Astrocyte of the spinal cord (primary cell): ENCODE data around the gene DDX10.
A peak's percentile ranks its signal among the peaks of the same experiment; 100 is the strongest.

Source experiments
- DNase-seq: peaks from one replicate; pipeline ENCODE4 v3.0.0; 2011; ENCODE audit warnings: low read depth, low spot score
- H3K4me3 ChIP-seq: 2 replicates; pipeline ENCODE4 v1.5.1; 2011; ENCODE audit warnings: low read depth, mild to moderate bottlenecking, low read length, moderate library complexity
- CTCF ChIP-seq: IDR thresholded peaks from 2 replicates; pipeline ENCODE4 v1.5.1; 2012; ENCODE audit warnings: low read depth, mild to moderate bottlenecking, low read length, inconsistent platforms
- in situ Hi-C: cut with HindIII; loops from 2 replicates; pipeline ENCODE4 v1.10.0; 2017; ENCODE audit warnings: low sequenced_read_pairs

Gene DDX10

GRCh38 chr11:108873310-108873709, 208.4 kb downstream of the DDX10 start:
- in situ Hi-C loops, result no loop called here
- H3K4me3 ChIP-seq, result no peak overlapping the region
- no peak for TF ChIP-seq CTCF
- DNase-seq, result peak; percentile 78

DNA sequence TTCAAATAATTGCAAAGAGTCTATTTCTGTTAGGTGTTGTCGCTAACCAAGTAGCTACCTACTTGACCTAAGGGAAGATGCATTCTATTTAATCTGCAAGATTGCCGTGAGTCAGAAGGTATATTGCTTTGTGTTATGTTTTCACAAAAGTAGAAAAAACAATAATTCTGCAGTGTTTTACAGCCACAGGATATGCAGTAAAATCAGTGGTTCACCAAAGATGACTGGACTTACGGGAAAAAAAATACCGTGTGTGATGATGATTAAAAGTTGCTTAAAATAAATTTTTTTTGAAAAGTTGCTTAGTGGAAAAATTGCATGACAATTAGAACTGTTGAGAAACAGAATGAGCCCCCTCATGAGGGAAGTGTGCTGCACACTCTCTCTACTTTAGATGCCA, 209.1 kb downstream of the DDX10 start:
- in situ Hi-C loops, result no loop called here
- no peak overlapping the region for H3K4me3 ChIP-seq
- peak; percentile 79 for DNase-seq
- no peak for TF ChIP-seq CTCF

DNA sequence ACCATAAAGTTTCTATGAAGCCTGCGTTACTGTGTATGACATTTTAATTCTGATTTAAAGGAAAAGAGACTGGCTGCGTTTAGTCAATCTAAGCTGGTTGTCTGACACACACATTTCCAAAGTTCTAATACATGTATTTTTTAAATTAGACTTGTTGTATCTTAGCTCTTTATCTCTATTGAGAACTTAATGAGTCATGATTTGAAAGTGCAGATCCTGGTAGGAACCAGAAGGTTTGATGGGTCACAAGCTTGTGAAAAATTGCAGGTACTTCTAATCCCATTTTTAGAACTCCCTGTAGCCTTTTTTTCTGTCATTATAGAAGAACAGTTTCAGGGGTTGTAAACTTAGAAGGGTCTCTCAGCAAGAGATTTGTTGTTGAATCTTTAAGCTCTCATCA, 210.3 kb downstream of the DDX10 start:
- H3K4me3 ChIP-seq, result no peak overlapping the region
- in situ Hi-C loops, result no loop called here
- TF ChIP-seq CTCF, result no peak
- no peak for DNase-seq

GRCh38 chr11:108877178-108877577, 212.3 kb downstream of the DDX10 start:
- in situ Hi-C loops, result no loop called here
- no peak for DNase-seq
- no peak overlapping the region for H3K4me3 ChIP-seq
- no peak for TF ChIP-seq CTCF

DNA sequence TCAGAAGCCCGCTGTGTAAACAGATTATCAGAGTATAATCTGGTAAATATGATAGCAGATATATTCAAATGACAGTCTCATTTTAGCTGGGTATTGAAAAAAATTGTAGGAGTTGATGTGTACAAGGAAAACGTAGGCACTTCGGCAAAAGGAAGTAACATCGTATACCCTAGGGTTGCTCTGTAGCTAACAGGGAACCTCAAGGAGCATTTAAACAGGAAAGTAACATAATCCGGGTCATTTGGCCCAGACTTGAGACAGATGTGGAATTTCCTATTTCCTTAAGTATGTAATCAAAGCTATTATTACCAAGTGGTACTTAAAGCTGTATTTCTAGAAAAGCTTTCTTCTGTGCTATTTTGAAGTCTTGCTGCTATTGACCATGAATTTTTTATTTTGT, 215.6 kb downstream of the DDX10 start:
- TF ChIP-seq CTCF, result no peak
- no peak overlapping the region for H3K4me3 ChIP-seq
- in situ Hi-C loops, result no loop called here
- DNase-seq, result no peak

- H3K4me3 ChIP-seq, result no peak overlapping the region
- TF ChIP-seq CTCF, result no peak
- no peak for DNase-seq
- in situ Hi-C loops, result no loop called here
These were observed 216.3 kb downstream of the DDX10 start for GRCh38 chr11:108881131-108881530.

DNA sequence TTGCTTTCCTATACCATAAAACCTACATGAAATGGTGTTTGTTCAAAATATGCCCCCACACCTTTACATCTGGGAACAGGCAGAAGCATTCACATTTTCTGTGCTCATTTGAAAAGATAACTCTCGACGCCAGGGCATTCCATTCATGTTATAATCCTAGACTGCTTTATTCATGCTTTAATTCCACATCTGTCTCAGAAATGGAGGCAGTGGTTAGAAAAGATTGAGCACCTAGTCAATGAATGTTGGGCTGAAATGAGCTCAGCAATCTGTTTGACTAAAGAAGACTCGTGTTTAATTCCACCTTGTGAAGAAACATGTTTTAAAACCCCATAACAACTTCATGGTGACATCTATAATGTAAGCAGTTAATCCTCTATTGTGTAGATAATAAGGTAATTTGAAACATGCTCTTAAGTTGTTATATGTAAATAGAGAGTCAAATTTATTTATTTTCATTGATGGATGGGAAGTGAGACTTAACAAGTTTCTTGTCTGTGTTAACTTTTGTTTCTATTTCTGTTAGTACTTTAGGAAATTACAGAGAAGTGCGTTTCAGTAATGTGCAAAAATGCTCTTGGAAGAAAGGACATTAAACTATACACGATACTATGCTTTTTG, 217.5 kb downstream of the DDX10 start:
- DNase-seq, result no peak
- TF ChIP-seq CTCF, result no peak
- no peak overlapping the region for H3K4me3 ChIP-seq
- in situ Hi-C loops, result no loop called here
